ENCODE results near the gene PER3. TPM values are rescaled to one million over a fixed set of nuclear protein-coding genes. Genes with fewer than 3 reads are reported as not detected.

Gene PER3
- total and polyA plus RNA-seq, 8 donors: 3.2 to 55.8 (median 11.1) TPM

GRCh38 chr1:7752512-7753417 lies 31.3 kb upstream of the PER3 start:
- Histone ChIP-seq H3K27me3 (no peaks in the 10 kb centered on the region), H3K9me3 (no peaks in the 10 kb centered on the region), H3K4me1 (peaks cover 0 to 18% (median 10%) of the 10 kb centered on the region in 4 donors), H3K27ac (peak overlapping the region in 2 of 5 donors; percentile 25 to 32), H3K36me3 (peaks cover 0 to 7% (median 0%) of the 10 kb centered on the region in 4 donors), H3K4me3 (peak overlapping the region; percentile 27 to 36 (median 30))
- intact Hi-C loops (cut with DNase I; ENCODE audit: low total_unique reads): loop anchor here (2.0 kb wide), 1 partner anchor 80 kb away; no protein-coding TSS in a partner anchor
- peak; percentile 75 to 90 for DNase-seq
- TF ChIP-seq EP300 (IDR thresholded peaks at IDR 0.05) (no peak), CTCF (IDR thresholded peaks at IDR 0.05) (peak in 5 of 7 experiments; percentile 62 to 89 (median 73)), POLR2A (IDR thresholded peaks at IDR 0.05) (no peak), POLR2AphosphoS5 (IDR thresholded peaks at IDR 0.05) (no peak)
- 26 to 31% (median 29%) methylated on average over 18 of the region's 18 CpGs for WGBS, 5 donors

GRCh38 chr1:7753641-7754040 lies 30.4 kb upstream of the PER3 start:
- Histone ChIP-seq H3K27me3 (no peaks in the 10 kb centered on the region), H3K27ac (no peak overlapping the region), H3K4me3 (no peak overlapping the region), H3K36me3 (peaks cover 0 to 3% (median 0%) of the 10 kb centered on the region in 4 donors), H3K4me1 (peaks cover 0 to 18% (median 10%) of the 10 kb centered on the region in 4 donors), H3K9me3 (no peaks in the 10 kb centered on the region)
- no peak for TF ChIP-seq EP300 (IDR thresholded peaks at IDR 0.05)
- TF ChIP-seq CTCF (IDR thresholded peaks at IDR 0.05): no peak
- no peak for TF ChIP-seq POLR2AphosphoS5 (IDR thresholded peaks at IDR 0.05)
- TF ChIP-seq POLR2A (IDR thresholded peaks at IDR 0.05): no peak
- WGBS, 5 donors: 73 to 79% (median 76%) methylated on average over 3 of the region's 3 CpGs
- no peak for DNase-seq
- intact Hi-C loops (cut with DNase I; ENCODE audit: low total_unique reads): loop anchor here (2.0 kb wide), 1 partner anchor 81 kb away; no protein-coding TSS in a partner anchor

GRCh38 chr1:7754234-7754633 lies 29.9 kb upstream of the PER3 start:
- intact Hi-C loops (cut with DNase I; ENCODE audit: low total_unique reads): no loop called here

More at GRCh38 chr1:7754234-7754633, 29.9 kb upstream of the PER3 start:
- DNase-seq: no peak
- Histone ChIP-seq H3K27ac (no peak overlapping the region), H3K36me3 (peaks cover 0 to 3% (median 0%) of the 10 kb centered on the region in 4 donors), H3K9me3 (no peaks in the 10 kb centered on the region), H3K4me3 (no peak overlapping the region), H3K27me3 (no peaks in the 10 kb centered on the region), H3K4me1 (peaks cover 0 to 18% (median 10%) of the 10 kb centered on the region in 4 donors)
- WGBS, 5 donors: 46 to 60% (median 54%) methylated on average over 3 of the region's 3 CpGs
- no peak for TF ChIP-seq EP300 (IDR thresholded peaks at IDR 0.05)
- no peak for TF ChIP-seq POLR2A (IDR thresholded peaks at IDR 0.05)
- TF ChIP-seq CTCF (IDR thresholded peaks at IDR 0.05): no peak
- TF ChIP-seq POLR2AphosphoS5 (IDR thresholded peaks at IDR 0.05): no peak
